Spleen (tissue), 11 donors: ENCODE results near the gene EXOC6B. TPM values are rescaled to one million over a fixed set of nuclear protein-coding genes. Genes with fewer than 3 reads are reported as not detected.

ENCODE experiments used
- DNase-seq: peaks from one replicate; pipeline ENCODE4 v3.0.0-alpha.2; 2020
- H3K27ac ChIP-seq, 8 donors: fragments of 200-600 bp; sonication (generic) in 7 of 8; 1 replicate in 4 of 8; 2 replicates in 4 of 8; pipeline versions ENCODE4 v1.5.0 to v1.8.0; 2016 to 2021; ENCODE audit warnings: inconsistent platforms in 4 of 8, mild to moderate bottlenecking in 4 of 8, moderate library complexity in 1 of 8
- H3K27me3 ChIP-seq, 7 donors: fragments of 200-600 bp; sonication (generic) in 6 of 7; replicated peaks in 1 of 7; 1 replicate in 4 of 7; 2 replicates in 3 of 7; pipeline versions ENCODE4 v1.5.0 to v1.8.0; 2016 to 2021; ENCODE audit warnings: inconsistent platforms in 3 of 7, mild to moderate bottlenecking in 1 of 7
- H3K36me3 ChIP-seq, 6 donors: fragments of 200-600 bp; sonication (generic) in 5 of 6; 1 replicate in 4 of 6; 2 replicates in 2 of 6; pipeline versions ENCODE4 v1.5.0 to v1.8.0; 2016 to 2021; ENCODE audit warnings: inconsistent platforms in 2 of 6
- H3K4me1 ChIP-seq, 6 donors: fragments of 200-600 bp; sonication (generic) in 5 of 6; 1 replicate in 3 of 6; 2 replicates in 3 of 6; pipeline versions ENCODE4 v1.5.0 to v1.8.0; 2016 to 2021; ENCODE audit warnings: inconsistent platforms in 3 of 6
- H3K4me3 ChIP-seq, 8 donors: fragments of 200-600 bp; sonication (generic) in 7 of 8; 1 replicate in 4 of 8; 2 replicates in 4 of 8; pipeline versions ENCODE4 v1.5.0 to v1.8.0; 2016 to 2021; ENCODE audit warnings: inconsistent platforms in 4 of 8, mild to moderate bottlenecking in 4 of 8, moderate library complexity in 2 of 8
- H3K9me3 ChIP-seq, 8 donors: fragments of 200-600 bp; sonication (generic) in 7 of 8; 1 replicate in 4 of 8; 2 replicates in 4 of 8; pipeline versions ENCODE4 v1.5.0 to v1.8.0; 2016 to 2021; ENCODE audit warnings: inconsistent platforms in 4 of 8
- CTCF ChIP-seq, 11 experiments: fragments of 200-600 bp in 7 of 11; fragments of 450-650 bp in 4 of 11; sonication (generic) in 4 of 11; IDR thresholded peaks in 8 of 11; conservative IDR thresholded peaks in 3 of 11; 1 replicate in 7 of 11; 2 replicates in 4 of 11; pipeline versions ENCODE4 v1.4.0 to v1.8.0; 2016 to 2021; ENCODE audit warnings: antibody characterized with exemption in 11 of 11, inconsistent platforms in 4 of 11, mild to moderate bottlenecking in 1 of 11
- POLR2A ChIP-seq, 3 donors: fragments of 450-650 bp; IDR thresholded peaks; one replicate each; pipeline ENCODE4 v1.5.1; 2017; ENCODE audit warnings: antibody characterized with exemption in 3 of 3, mild to moderate bottlenecking in 1 of 3
- POLR2AphosphoS5 ChIP-seq, 3 donors: sonication (generic); formaldehyde crosslinking; IDR thresholded peaks; one replicate each; pipeline ENCODE4 v1.5.1; 2017; ENCODE audit warnings: antibody characterized with exemption in 3 of 3
- WGBS, 5 donors: extraction: QIAGEN DNeasy Blood & Tissue Kit in 3 of 5; methylation state at CpG; one replicate each; pipeline versions ENCODE4 v1.1.5 to v1.1.7; 2013 to 2018; 5-methylcytosine and 5-hydroxymethylcytosine counted together
- intact Hi-C: fragments of 100-400 bp; cut with DNase I; formaldehyde crosslinking; loops from one replicate; pipeline ENCODE4 v1.15.0; 2023; ENCODE audit warnings: low total_unique reads
- polyA plus RNA-seq, 3 donors: library from polyadenylated mRNA; stranded (reverse); fragments of 200-250 nt; gene quantifications; one replicate each; pipeline ENCODE4 v1.2.1, GENCODE V29; 2013
- total RNA-seq, 7 donors: library from RNA; depleted of rRNA in 3 of 7; stranded (reverse); fragments of >200 nt in 3 of 7; fragmentation: NEBNext Ultra II Directional in 4 of 7; extraction: Animal tissue kit (Norgen Biotek cat#: 25700) in 4 of 7; gene quantifications; one replicate each; pipeline versions ENCODE4 v1.1.0 to v1.2.1, GENCODE V29; 2016 to 2021
- donor health status: healthy with polysubstance abuse.
- donor health status: DM: no; HTN: no; CAD: no; lungs with moderate emphysema.
- donor health status: DM: no; HTN: no; CAD: no.
- donor health status: Bipolar disorder and iron deficiency.
- donor health status: healthy.
- donor health status: DM: no; HTN: no; CAD: no.
- donor health status: DM: yes; HTN: yes; CAD: no.

EXOC6B gene
- total and polyA plus RNA-seq, 10 donors, result 1.0 to 27.9 (median 18.0) TPM

GRCh38 chr2:72698300-72698699 is 127.5 kb downstream of the EXOC6B start:
- 89 to 95% (median 93%) methylated on average over 3 of the region's 3 CpGs for WGBS, 5 donors
- H3K36me3 ChIP-seq, result no peaks in the 10 kb centered on the region
- H3K27me3 ChIP-seq, result no peaks in the 10 kb centered on the region
- DNase-seq, result no peak
- H3K4me1 ChIP-seq, result peaks cover 0 to 4% (median 0%) of the 10 kb centered on the region in 6 donors
- H3K9me3 ChIP-seq, result no peaks in the 10 kb centered on the region
- intact Hi-C loops, result no loop called here
- TF ChIP-seq POLR2A (IDR thresholded peaks at IDR 0.05), result no peak
- no peak for TF ChIP-seq CTCF (IDR thresholded peaks at IDR 0.05 in 8 of 11, conservative IDR thresholded peaks at IDR 0.05 in 3 of 11)
- TF ChIP-seq POLR2AphosphoS5 (IDR thresholded peaks at IDR 0.05), result no peak
- H3K4me3 ChIP-seq, result no peak overlapping the region
- H3K27ac ChIP-seq, result no peak overlapping the region

GRCh38 chr2:72696559-72696958 is 129.3 kb downstream of the EXOC6B start:
- TF ChIP-seq POLR2A (IDR thresholded peaks at IDR 0.05) (no peak), CTCF (IDR thresholded peaks at IDR 0.05 in 8 of 11, conservative IDR thresholded peaks at IDR 0.05 in 3 of 11) (no peak), POLR2AphosphoS5 (IDR thresholded peaks at IDR 0.05) (no peak)
- 94 to 100% (median 97%) methylated on average over 2 of the region's 2 CpGs for WGBS, 5 donors

GRCh38 chr2:72695676-72696075 is 130.2 kb downstream of the EXOC6B start:
- Histone ChIP-seq H3K36me3 (no peaks in the 10 kb centered on the region), H3K4me3 (no peak overlapping the region), H3K27ac (no peak overlapping the region), H3K9me3 (no peaks in the 10 kb centered on the region), H3K4me1 (peaks cover 0 to 4% (median 0%) of the 10 kb centered on the region in 6 donors), H3K27me3 (no peaks in the 10 kb centered on the region)
- WGBS, 5 donors, result 54 to 73% (median 66%) methylated on average over 1 of the region's 1 CpG
- TF ChIP-seq CTCF (IDR thresholded peaks at IDR 0.05 in 8 of 11, conservative IDR thresholded peaks at IDR 0.05 in 3 of 11), result no peak
- no peak for TF ChIP-seq POLR2A (IDR thresholded peaks at IDR 0.05)
- TF ChIP-seq POLR2AphosphoS5 (IDR thresholded peaks at IDR 0.05), result no peak
- intact Hi-C loops, result no loop called here
- DNase-seq, result no peak

More at GRCh38 chr2:72696559-72696958, 129.3 kb downstream of the EXOC6B start:
- Histone ChIP-seq H3K9me3 (no peaks in the 10 kb centered on the region), H3K4me1 (peaks cover 0 to 4% (median 0%) of the 10 kb centered on the region in 6 donors), H3K4me3 (no peak overlapping the region), H3K27me3 (no peaks in the 10 kb centered on the region), H3K36me3 (no peaks in the 10 kb centered on the region), H3K27ac (no peak overlapping the region)
- intact Hi-C loops, result no loop called here
- no peak for DNase-seq

- intact Hi-C loops, result no loop called here
- DNase-seq, result no peak
- Histone ChIP-seq H3K27me3 (no peaks in the 10 kb centered on the region), H3K9me3 (no peaks in the 10 kb centered on the region), H3K36me3 (no peaks in the 10 kb centered on the region), H3K27ac (no peak overlapping the region), H3K4me1 (peaks cover 0 to 4% (median 0%) of the 10 kb centered on the region in 6 donors), H3K4me3 (no peak overlapping the region)
- WGBS, 5 donors, result 77 to 88% (median 82%) methylated on average over 9 of the region's 9 CpGs
- peak in 1 of 3 donors; percentile 12 for TF ChIP-seq POLR2AphosphoS5 (IDR thresholded peaks at IDR 0.05)
- no peak for TF ChIP-seq POLR2A (IDR thresholded peaks at IDR 0.05)
- TF ChIP-seq CTCF (IDR thresholded peaks at IDR 0.05 in 8 of 11, conservative IDR thresholded peaks at IDR 0.05 in 3 of 11), result no peak
These were observed 130.9 kb downstream of the EXOC6B start for GRCh38 chr2:72694715-72695496.
